GM23338 (cell line): ENCODE measurements around the gene DHRS3. TPM values are rescaled to one million over a fixed set of nuclear protein-coding genes. Genes with fewer than 3 reads are reported as not detected.

Experiments used
- ATAC-seq: fragments of 200-7000 bp; cut with Tn5 transposase; 3 replicates; pipeline ENCODE4 v1.9.1; 2020
- DNase-seq: peaks from one replicate; pipeline ENCODE4 v3.0.0-alpha.2; 2015; ENCODE audit warnings: low spot score
- H2AFZ ChIP-seq: fragments of 200-600 bp; sonication (generic); 2 replicates; pipeline ENCODE4 v1.8.0; 2016; ENCODE audit warnings: antibody characterized with exemption, mild to moderate bottlenecking, moderate library complexity
- H3F3A ChIP-seq: fragments of 200-600 bp; sonication (generic); replicated peaks from 2 replicates; pipeline ENCODE4 v1.8.0; 2017; ENCODE audit warnings: antibody characterized with exemption, mixed run types, low read depth
- H3K27ac ChIP-seq: fragments of 200-600 bp; sonication (generic); 2 replicates; pipeline ENCODE4 v1.6.1; 2016; ENCODE audit warnings: low read depth
- H3K27me3 ChIP-seq: fragments of 200-600 bp; sonication (generic); 2 replicates; pipeline ENCODE4 v1.8.0; 2016; ENCODE audit warnings: mild to moderate bottlenecking, mixed run types, moderate library complexity; ENCODE audit not compliant: insufficient read depth
- H3K36me3 ChIP-seq: fragments of 200-600 bp; sonication (generic); 2 replicates; pipeline ENCODE4 v1.8.0; 2016; ENCODE audit warnings: mild to moderate bottlenecking; ENCODE audit not compliant: insufficient read depth
- H3K4me1 ChIP-seq: fragments of 200-600 bp; sonication (generic); 2 replicates; pipeline ENCODE4 v1.8.0; 2016; ENCODE audit warnings: mild to moderate bottlenecking, moderate library complexity; ENCODE audit not compliant: insufficient read depth
- H3K4me2 ChIP-seq: fragments of 200-600 bp; sonication (generic); 2 replicates; pipeline ENCODE4 v1.7.1; 2017; ENCODE audit warnings: mixed run types
- H3K4me3 ChIP-seq: fragments of 200-600 bp; sonication (generic); 2 replicates; pipeline ENCODE4 v1.6.1; 2016; ENCODE audit warnings: mixed run types
- H3K79me2 ChIP-seq: fragments of 200-600 bp; sonication (generic); replicated peaks from 2 replicates; pipeline ENCODE4 v1.8.0; 2017; ENCODE audit warnings: mild to moderate bottlenecking; ENCODE audit not compliant: insufficient read depth
- H3K9me2 ChIP-seq: fragments of 200-600 bp; sonication (generic); 2 replicates; pipeline ENCODE4 v1.8.0; 2017; ENCODE audit not compliant: insufficient read depth
- H4K20me1 ChIP-seq: fragments of 200-600 bp; sonication (generic); replicated peaks from 2 replicates; pipeline ENCODE4 v1.8.0; 2017; ENCODE audit warnings: mild to moderate bottlenecking; ENCODE audit not compliant: insufficient read depth
- H3K27ac Mint-ChIP-seq: 2 replicates; pipeline ENCODE4 v1.8.0; 2020; ENCODE audit warnings: inconsistent platforms, mild to moderate bottlenecking, moderate library complexity, mixed read lengths
- H3K27me3 Mint-ChIP-seq: 3 replicates; pipeline ENCODE4 v1.8.0; 2022; ENCODE audit warnings: low read depth, mild to moderate bottlenecking, moderate library complexity, mixed read lengths, inconsistent platforms; ENCODE audit not compliant: insufficient read depth, poor library complexity
- H3K36me3 Mint-ChIP-seq: 3 replicates; pipeline ENCODE4 v1.8.0; 2021; ENCODE audit warnings: low read depth, mild to moderate bottlenecking, inconsistent platforms, moderate library complexity, mixed read lengths
- H3K4me1 Mint-ChIP-seq: 3 replicates; pipeline ENCODE4 v1.8.0; 2020; ENCODE audit warnings: mild to moderate bottlenecking, inconsistent platforms, mixed read lengths
- H3K4me3 Mint-ChIP-seq: 3 replicates; pipeline ENCODE4 v1.8.0; 2021; ENCODE audit warnings: moderate library complexity, mild to moderate bottlenecking, inconsistent platforms, mixed read lengths
- H3K9me3 Mint-ChIP-seq: 3 replicates; pipeline ENCODE4 v1.8.0; 2020; ENCODE audit warnings: moderate library complexity, mild to moderate bottlenecking, inconsistent platforms, mixed read lengths
- CREB1 ChIP-seq: fragments of 250-450 bp; sonication (Bioruptor Pico); IDR thresholded peaks from 2 replicates; pipeline ENCODE4 v1.5.0; 2020; ENCODE audit warnings: low read depth, mild to moderate bottlenecking, moderate library complexity
- EZH2 ChIP-seq: fragments of 200-600 bp; sonication (generic); IDR thresholded peaks from one replicate; pipeline ENCODE4 v1.8.0; 2017; ENCODE audit warnings: antibody characterized with exemption, mild to moderate bottlenecking, low read depth; ENCODE audit not compliant: unreplicated experiment
- JUNB ChIP-seq: IDR thresholded peaks from one replicate; pipeline ENCODE4 v1.6.1; 2016; ENCODE audit warnings: antibody characterized with exemption; ENCODE audit not compliant: unreplicated experiment
- ZNF331 ChIP-seq: fragments of 250-450 bp; sonication (Bioruptor Pico); IDR thresholded peaks from 2 replicates; pipeline ENCODE4 v1.5.0; 2020; ENCODE audit warnings: low read depth, mild to moderate bottlenecking, moderate library complexity
- polyA plus RNA-seq: library from polyadenylated mRNA; unstranded; fragments of >200 nt; fragmentation: Nextera tagmentation; extraction: Ambion mirVana; gene quantifications from 2 replicates; pipeline ENCODE4 v1.2.1, GENCODE V29; 2016
- total RNA-seq: library from RNA; depleted of rRNA; stranded (reverse); fragments of >200 nt; shearing (Covaris generic); gene quantifications from 2 replicates; pipeline ENCODE4 v1.2.3, GENCODE V29; 2014
- TF ChIP-seq, protein P1 (sequence below), 2 experiments: fragments of 200-600 bp in 1 of 2; sonication (generic) in 1 of 2; conservative IDR thresholded peaks; 2 replicates each; pipeline versions ENCODE4 v1.5.1 to v1.6.1; 2016 to 2017; ENCODE audit warnings: antibody characterized with exemption in 2 of 2, low read depth in 2 of 2, mild to moderate bottlenecking in 2 of 2, moderate library complexity in 1 of 2
- TF ChIP-seq, protein P2 (sequence below): fragments of 250-450 bp; sonication (Bioruptor Pico); IDR thresholded peaks from 2 replicates; pipeline ENCODE4 v1.5.0; 2020; ENCODE audit warnings: mild to moderate bottlenecking, moderate library complexity

The DHRS3 gene
- total and polyA plus RNA-seq, 2 experiments from 2014 or later, result 21.0 to 26.0 TPM

DNA sequence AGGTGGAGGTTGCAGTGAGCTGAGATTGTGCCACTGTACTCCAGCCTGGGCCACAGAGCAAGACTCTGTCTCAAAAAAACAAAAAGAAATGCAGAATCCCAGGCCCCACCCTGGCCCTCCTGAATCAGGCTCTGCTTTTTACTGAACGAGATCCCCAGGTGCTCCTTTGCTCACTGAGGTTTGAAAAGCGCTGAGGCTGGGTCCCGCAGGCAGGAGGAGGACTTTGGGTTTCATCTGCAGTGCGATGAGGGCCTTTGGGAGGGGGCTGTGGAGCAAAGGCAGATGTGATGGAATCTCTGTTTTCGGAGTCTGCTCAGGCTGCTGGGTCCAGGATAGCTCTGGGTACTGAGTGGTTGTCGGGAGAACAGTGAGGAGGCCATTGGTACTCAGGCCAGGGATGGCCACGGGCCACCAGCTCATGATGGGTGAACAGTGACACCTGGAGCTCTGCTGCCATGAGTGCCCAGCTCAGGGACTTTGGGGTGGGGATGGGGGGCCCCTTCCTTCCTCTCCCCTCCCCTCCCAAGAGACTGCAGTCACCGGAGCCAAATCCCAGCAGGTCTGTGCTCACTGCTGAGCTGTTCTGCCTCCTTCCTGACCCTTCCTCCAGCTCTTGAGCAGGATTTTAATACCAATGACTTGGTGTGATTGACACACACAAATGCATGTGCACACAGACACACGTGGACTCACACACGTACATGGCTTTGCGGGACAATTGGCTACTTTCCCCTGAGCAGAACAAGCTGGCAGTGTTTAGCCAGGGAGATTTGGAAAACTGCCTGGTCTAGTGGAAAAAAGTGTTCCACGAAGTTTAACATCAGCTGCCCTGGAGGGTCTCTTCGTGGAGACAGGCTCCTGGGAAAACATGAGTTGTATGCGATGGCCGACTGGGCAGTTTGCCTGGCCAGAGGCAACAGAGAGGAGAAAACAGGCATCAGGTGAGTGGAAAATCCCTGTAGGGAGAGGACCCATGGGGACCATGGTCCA is 3.6 kb upstream of the DHRS3 start:
- 0 out of 2 replicates have a peak, but pooled peaks cover 3% of the 10 kb centered on the region for H4K20me1 ChIP-seq
- DNase-seq (no peak), ATAC-seq (no peak)
- H3K27me3 Mint-ChIP-seq, result peaks cover 18% of the 10 kb centered on the region
- H3K9me2 ChIP-seq, result no peaks in the 10 kb centered on the region
- H3K36me3 ChIP-seq, result no peaks in the 10 kb centered on the region
- H3K4me2 ChIP-seq, result no peak overlapping the region
- H3K36me3 Mint-ChIP-seq, result no peaks in the 10 kb centered on the region
- no peak overlapping the region for H3K27ac Mint-ChIP-seq
- H3K9me3 Mint-ChIP-seq, result peaks cover 3% of the 10 kb centered on the region; the same call in 1 of the 3 replicates
- no peak overlapping the region for H3K4me3 Mint-ChIP-seq
- no peaks in the 10 kb centered on the region for H3K27me3 ChIP-seq
- peaks cover 18% of the 10 kb centered on the region; the same call in 1 of the 2 replicates for H3F3A ChIP-seq
- no peak overlapping the region for H3K4me3 ChIP-seq
- peaks cover 18% of the 10 kb centered on the region for H3K4me1 ChIP-seq
- H2AFZ ChIP-seq, result no peak overlapping the region
- peaks cover 34% of the 10 kb centered on the region for H3K4me1 Mint-ChIP-seq
- TF ChIP-seq, protein P1, sequence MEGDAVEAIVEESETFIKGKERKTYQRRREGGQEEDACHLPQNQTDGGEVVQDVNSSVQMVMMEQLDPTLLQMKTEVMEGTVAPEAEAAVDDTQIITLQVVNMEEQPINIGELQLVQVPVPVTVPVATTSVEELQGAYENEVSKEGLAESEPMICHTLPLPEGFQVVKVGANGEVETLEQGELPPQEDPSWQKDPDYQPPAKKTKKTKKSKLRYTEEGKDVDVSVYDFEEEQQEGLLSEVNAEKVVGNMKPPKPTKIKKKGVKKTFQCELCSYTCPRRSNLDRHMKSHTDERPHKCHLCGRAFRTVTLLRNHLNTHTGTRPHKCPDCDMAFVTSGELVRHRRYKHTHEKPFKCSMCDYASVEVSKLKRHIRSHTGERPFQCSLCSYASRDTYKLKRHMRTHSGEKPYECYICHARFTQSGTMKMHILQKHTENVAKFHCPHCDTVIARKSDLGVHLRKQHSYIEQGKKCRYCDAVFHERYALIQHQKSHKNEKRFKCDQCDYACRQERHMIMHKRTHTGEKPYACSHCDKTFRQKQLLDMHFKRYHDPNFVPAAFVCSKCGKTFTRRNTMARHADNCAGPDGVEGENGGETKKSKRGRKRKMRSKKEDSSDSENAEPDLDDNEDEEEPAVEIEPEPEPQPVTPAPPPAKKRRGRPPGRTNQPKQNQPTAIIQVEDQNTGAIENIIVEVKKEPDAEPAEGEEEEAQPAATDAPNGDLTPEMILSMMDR (conservative IDR thresholded peaks at IDR 0.05; ENCODE audit: low read depth in 2 of 2), result 0 out of 4 replicates have a peak, but pooled peaks of 1 of the 2 experiments have one; percentile 8
- no peak for TF ChIP-seq EZH2
- peaks cover 7% of the 10 kb centered on the region for H3K79me2 ChIP-seq
- no peak overlapping the region for H3K27ac ChIP-seq

DNA sequence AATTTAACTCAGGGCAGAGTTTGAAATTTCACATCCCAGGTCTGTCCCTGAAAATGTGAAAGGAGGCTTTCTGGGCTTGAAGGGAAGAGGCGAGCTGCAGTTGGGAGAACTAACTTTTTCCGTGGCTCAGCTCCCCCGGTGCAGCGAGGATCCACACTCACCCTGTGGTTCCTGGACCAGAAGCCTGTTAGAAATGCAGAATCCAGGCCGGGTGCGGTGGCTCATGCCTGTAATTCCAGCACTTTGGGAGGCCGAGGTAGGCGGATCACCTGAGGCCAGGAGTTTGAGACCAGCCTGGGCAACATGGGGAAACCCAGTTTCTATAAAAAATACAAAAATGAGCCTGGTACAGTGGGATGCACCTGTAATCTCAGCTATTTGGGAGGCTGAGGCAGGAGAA is 2.9 kb upstream of the DHRS3 start:
- no peaks in the 10 kb centered on the region for H3K36me3 Mint-ChIP-seq
- H3K27me3 Mint-ChIP-seq, result peaks cover 25% of the 10 kb centered on the region
- H3K27ac Mint-ChIP-seq, result no peak overlapping the region
- H3K36me3 ChIP-seq, result no peaks in the 10 kb centered on the region
- DNase-seq, result no peak
- no peaks in the 10 kb centered on the region for H3K27me3 ChIP-seq
- H3K9me3 Mint-ChIP-seq, result peaks cover 3% of the 10 kb centered on the region; the same call in 1 of the 3 replicates
- no peak overlapping the region for H3K27ac ChIP-seq
- no peak overlapping the region for H3K4me3 ChIP-seq
- peaks cover 7% of the 10 kb centered on the region for H3K79me2 ChIP-seq
- peaks cover 24% of the 10 kb centered on the region for H3F3A ChIP-seq
- H3K4me2 ChIP-seq, result no peak overlapping the region
- H4K20me1 ChIP-seq, result 0 out of 2 replicates have a peak, but pooled peaks cover 3% of the 10 kb centered on the region
- peaks cover 18% of the 10 kb centered on the region for H3K4me1 ChIP-seq
- no peak overlapping the region for H2AFZ ChIP-seq
- no peak overlapping the region for H3K4me3 Mint-ChIP-seq
- H3K9me2 ChIP-seq, result no peaks in the 10 kb centered on the region
- ATAC-seq, result no peak
- H3K4me1 Mint-ChIP-seq, result peaks cover 36% of the 10 kb centered on the region
- TF ChIP-seq EZH2 (no peak), CREB1 (no peak), ZNF331 (CRISPR knock-in tag) (no peak), JUNB (no peak)
- TF ChIP-seq, protein P2, sequence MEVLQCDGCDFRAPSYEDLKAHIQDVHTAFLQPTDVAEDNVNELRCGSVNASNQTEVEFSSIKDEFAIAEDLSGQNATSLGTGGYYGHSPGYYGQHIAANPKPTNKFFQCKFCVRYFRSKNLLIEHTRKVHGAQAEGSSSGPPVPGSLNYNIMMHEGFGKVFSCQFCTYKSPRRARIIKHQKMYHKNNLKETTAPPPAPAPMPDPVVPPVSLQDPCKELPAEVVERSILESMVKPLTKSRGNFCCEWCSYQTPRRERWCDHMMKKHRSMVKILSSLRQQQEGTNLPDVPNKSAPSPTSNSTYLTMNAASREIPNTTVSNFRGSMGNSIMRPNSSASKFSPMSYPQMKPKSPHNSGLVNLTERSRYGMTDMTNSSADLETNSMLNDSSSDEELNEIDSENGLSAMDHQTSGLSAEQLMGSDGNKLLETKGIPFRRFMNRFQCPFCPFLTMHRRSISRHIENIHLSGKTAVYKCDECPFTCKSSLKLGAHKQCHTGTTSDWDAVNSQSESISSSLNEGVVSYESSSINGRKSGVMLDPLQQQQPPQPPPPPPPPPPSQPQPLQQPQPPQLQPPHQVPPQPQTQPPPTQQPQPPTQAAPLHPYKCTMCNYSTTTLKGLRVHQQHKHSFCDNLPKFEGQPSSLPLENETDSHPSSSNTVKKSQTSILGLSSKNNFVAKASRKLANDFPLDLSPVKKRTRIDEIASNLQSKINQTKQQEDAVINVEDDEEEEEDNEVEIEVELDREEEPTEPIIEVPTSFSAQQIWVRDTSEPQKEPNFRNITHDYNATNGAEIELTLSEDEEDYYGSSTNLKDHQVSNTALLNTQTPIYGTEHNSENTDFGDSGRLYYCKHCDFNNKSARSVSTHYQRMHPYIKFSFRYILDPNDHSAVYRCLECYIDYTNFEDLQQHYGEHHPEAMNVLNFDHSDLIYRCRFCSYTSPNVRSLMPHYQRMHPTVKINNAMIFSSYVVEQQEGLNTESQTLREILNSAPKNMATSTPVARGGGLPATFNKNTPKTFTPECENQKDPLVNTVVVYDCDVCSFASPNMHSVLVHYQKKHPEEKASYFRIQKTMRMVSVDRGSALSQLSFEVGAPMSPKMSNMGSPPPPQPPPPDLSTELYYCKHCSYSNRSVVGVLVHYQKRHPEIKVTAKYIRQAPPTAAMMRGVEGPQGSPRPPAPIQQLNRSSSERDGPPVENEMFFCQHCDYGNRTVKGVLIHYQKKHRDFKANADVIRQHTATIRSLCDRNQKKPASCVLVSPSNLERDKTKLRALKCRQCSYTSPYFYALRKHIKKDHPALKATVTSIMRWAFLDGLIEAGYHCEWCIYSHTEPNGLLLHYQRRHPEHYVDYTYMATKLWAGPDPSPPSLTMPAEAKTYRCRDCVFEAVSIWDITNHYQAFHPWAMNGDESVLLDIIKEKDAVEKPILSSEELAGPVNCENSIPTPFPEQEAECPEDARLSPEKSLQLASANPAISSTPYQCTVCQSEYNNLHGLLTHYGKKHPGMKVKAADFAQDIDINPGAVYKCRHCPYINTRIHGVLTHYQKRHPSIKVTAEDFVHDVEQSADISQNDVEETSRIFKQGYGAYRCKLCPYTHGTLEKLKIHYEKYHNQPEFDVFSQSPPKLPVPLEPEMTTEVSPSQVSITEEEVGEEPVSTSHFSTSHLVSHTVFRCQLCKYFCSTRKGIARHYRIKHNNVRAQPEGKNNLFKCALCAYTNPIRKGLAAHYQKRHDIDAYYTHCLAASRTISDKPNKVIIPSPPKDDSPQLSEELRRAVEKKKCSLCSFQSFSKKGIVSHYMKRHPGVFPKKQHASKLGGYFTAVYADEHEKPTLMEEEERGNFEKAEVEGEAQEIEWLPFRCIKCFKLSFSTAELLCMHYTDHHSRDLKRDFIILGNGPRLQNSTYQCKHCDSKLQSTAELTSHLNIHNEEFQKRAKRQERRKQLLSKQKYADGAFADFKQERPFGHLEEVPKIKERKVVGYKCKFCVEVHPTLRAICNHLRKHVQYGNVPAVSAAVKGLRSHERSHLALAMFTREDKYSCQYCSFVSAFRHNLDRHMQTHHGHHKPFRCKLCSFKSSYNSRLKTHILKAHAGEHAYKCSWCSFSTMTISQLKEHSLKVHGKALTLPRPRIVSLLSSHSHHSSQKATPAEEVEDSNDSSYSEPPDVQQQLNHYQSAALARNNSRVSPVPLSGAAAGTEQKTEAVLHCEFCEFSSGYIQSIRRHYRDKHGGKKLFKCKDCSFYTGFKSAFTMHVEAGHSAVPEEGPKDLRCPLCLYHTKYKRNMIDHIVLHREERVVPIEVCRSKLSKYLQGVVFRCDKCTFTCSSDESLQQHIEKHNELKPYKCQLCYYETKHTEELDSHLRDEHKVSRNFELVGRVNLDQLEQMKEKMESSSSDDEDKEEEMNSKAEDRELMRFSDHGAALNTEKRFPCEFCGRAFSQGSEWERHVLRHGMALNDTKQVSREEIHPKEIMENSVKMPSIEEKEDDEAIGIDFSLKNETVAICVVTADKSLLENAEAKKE, result no peak
- TF ChIP-seq, protein P1 (conservative IDR thresholded peaks at IDR 0.05; ENCODE audit: low read depth in 2 of 2), result no peak
